Activated CD8-positive, alpha-beta memory T cell treated with anti-CD3 and anti-CD28 coated beads, Interleukin-2, amount 50 U/mL, for 24 hours (primary cell): ENCODE measurements around the gene DOP1A.

Experiments used
- DNase-seq: peaks from one replicate; pipeline ENCODE4 v3.0.0-alpha.2; 2020; ENCODE audit errors: extremely low read depth

Gene DOP1A

GRCh38 chr6:83199863-83200225, 132.4 kb downstream of the DOP1A start:
- DNase-seq, result no peak

DNA sequence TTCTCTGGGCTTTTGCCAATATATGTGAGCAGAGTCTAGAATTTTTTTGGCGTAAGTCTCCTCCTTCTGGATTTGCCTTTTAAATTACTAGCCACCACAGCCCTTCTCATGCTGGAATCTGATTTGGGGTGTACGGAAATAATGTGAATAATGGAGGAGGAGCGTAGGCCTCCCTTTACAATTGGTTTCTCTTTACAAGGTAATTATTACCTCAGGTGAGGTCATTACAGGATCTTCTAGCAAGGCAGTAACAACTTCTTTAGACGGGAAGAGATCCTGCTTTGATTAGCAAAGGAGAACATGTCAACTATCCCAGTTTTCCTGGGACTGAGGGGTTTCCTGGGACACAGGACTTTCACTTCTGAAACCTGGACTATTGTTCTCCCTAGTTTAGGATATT, 134.6 kb downstream of the DOP1A start:
- no peak for DNase-seq

- peak; percentile 18 for DNase-seq
These were observed 147.9 kb downstream of the DOP1A start for GRCh38 chr6:83215131-83216047.

DNA sequence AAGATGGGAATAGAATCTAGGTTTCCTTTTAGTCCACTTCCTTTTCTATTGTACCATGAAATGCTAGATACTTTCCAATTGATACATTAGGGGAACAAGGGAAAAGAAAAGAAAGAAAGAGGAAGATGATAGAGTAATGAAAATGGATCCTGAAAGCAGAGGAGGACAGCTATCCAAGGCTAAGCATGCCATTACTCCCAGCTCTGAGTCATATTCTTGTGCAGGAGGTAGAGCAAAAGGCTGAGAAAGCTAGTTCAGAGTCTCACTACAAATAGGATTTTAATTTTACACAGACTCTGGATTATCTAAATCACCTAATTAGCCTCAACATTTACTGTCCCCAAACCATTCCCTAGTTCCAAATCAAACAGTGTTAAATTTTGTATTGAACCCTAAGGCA, 149.3 kb downstream of the DOP1A start:
- no peak for DNase-seq
